ENCODE data around the gene HDAC4. TPM values are rescaled to one million over a fixed set of nuclear protein-coding genes. Genes with fewer than 3 reads are reported as not detected.

The HDAC4 gene
- total and polyA plus RNA-seq, 2 donors (not counting 1 experiment from before 2014, with no cell fraction given), result 13.5 to 46.0 TPM

DNA sequence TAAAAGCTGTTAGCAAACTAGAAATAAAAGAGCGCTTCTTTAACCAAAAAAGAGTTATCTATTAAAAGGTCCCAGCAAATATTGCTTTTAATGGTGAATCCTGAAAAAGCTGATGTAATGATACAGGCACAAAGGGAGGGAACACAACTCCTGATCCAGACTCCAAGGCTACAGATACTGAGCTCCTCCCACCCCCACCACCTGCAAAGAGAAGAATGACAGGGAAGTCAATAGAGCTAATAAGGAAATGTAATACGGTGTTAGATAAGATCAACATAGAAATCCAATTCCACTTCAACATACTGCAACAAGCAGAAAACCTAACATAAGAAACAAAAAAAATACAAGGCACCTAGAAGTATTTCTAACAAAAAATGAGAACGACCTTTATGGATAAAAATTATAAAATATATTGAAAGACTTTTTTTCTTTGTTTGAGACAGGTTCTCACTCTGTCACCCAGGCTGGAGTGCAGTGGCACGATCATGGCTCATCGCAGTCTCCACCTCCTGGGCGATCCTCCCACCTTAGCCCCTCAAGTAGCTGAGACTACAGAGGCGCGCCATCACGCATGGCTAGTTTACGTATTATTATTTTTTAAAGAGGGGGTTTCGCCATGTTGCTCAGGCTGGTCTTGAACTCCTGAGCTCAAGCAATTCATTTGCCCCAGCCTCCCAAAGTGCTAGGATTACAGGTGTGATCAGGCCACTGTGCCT lies 192.2 kb downstream of the HDAC4 start:
- WGBS (ENCODE audit: insufficient coverage), result 100% methylated on average over 4 of the region's 11 CpGs
- H3K36me3 ChIP-seq (replicated peaks in 1 of 2; ENCODE audit: control extremely low read depth in 1 of 2, control insufficient read depth in 1 of 2, extremely low read depth in 1 of 2, insufficient read depth in 2 of 2, low read length in 1 of 2), result no peaks in the 10 kb centered on the region
- ATAC-seq (ENCODE audit: low read depth), result no peak
- peaks cover 22% of the 10 kb centered on the region for H4K20me1 ChIP-seq (ENCODE audit: control insufficient read depth, insufficient read depth, low read length, poor library complexity, severe bottlenecking)
- no peak overlapping the region for H3K27ac ChIP-seq (ENCODE audit: low read length in 2 of 2)
- H3K4me1 ChIP-seq (ENCODE audit: control insufficient read depth in 2 of 2, insufficient read depth in 2 of 2, low read length in 2 of 2), result no peaks in the 10 kb centered on the region
- POLR2A ChIA-PET, result no interaction called here
- no peak for DNase-seq
- Mint-ChIP-seq H3K4me3 (no peak overlapping the region), H3K4me1 (peaks cover 10% of the 10 kb centered on the region), H3K27me3 (no peaks in the 10 kb centered on the region), H3K27ac (no peak overlapping the region), H3K9me3 (ENCODE audit: insufficient read depth) (no peaks in the 10 kb centered on the region)
- no peak overlapping the region for H2AFZ ChIP-seq (ENCODE audit: insufficient read depth, low read depth, low read length, poor library complexity, severe bottlenecking)
- intact Hi-C loops (cut with micrococcal nuclease), result no loop called here
- H3K4me2 ChIP-seq (replicated peaks; ENCODE audit: low read depth, low read length, poor library complexity, severe bottlenecking), result no peak overlapping the region
- no peaks in the 10 kb centered on the region for H3K27me3 ChIP-seq (replicated peaks in 1 of 4; ENCODE audit: control extremely low read depth in 1 of 4, control insufficient read depth in 3 of 4, insufficient read depth in 4 of 4, low read length in 3 of 4)
- H3K4me3 ChIP-seq (ENCODE audit: control extremely low read depth in 1 of 5, extremely low read depth in 1 of 5, insufficient read depth in 1 of 5, low read depth in 2 of 5, low read length in 4 of 5), result no peak overlapping the region
- no peak overlapping the region for H3K9ac ChIP-seq (ENCODE audit: low read length)
- no peaks in the 10 kb centered on the region for H3K9me3 ChIP-seq (ENCODE audit: control extremely low read depth in 1 of 3, control insufficient read depth in 2 of 3, insufficient read depth in 1 of 3, low read length in 2 of 3)
- H3K79me2 ChIP-seq (ENCODE audit: control insufficient read depth, insufficient read depth, low read length), result peaks cover 37% of the 10 kb centered on the region
- TF ChIP-seq, protein P1, sequence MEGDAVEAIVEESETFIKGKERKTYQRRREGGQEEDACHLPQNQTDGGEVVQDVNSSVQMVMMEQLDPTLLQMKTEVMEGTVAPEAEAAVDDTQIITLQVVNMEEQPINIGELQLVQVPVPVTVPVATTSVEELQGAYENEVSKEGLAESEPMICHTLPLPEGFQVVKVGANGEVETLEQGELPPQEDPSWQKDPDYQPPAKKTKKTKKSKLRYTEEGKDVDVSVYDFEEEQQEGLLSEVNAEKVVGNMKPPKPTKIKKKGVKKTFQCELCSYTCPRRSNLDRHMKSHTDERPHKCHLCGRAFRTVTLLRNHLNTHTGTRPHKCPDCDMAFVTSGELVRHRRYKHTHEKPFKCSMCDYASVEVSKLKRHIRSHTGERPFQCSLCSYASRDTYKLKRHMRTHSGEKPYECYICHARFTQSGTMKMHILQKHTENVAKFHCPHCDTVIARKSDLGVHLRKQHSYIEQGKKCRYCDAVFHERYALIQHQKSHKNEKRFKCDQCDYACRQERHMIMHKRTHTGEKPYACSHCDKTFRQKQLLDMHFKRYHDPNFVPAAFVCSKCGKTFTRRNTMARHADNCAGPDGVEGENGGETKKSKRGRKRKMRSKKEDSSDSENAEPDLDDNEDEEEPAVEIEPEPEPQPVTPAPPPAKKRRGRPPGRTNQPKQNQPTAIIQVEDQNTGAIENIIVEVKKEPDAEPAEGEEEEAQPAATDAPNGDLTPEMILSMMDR (IDR thresholded peaks at IDR 0.05), result no peak
- TF ChIP-seq EZH2 (IDR thresholded peaks at IDR 0.05; ENCODE audit: borderline replicate concordance, insufficient read depth, low read depth, low read length, poor library complexity, severe bottlenecking), result no peak
- CTCF ChIA-PET, result interaction anchor here (0.5 kb wide), 1 partner anchor 514 kb away, joined by 3 read pairs; no protein-coding TSS in a partner anchor

DNA sequence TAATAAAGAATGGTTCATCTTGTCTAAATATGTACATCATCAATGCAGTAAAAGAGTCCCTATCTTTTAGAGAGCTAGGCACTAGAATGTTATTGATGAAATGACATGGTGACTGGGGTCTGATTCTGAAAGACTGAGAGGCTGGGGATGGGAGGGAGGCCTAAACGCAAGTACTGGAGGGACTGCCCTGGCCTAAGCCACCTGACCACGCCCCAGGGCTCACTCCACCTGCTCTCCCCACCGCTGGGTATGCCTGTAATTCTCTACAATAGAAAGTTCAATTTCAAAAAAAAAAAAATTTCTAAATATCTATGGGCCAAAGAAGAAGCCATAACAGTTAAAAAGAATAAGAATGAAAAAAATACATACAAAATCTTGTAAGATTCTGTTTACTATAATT lies 194.0 kb downstream of the HDAC4 start:
- Histone ChIP-seq H3K9me3 (ENCODE audit: control extremely low read depth in 1 of 3, control insufficient read depth in 2 of 3, insufficient read depth in 1 of 3, low read length in 2 of 3) (no peaks in the 10 kb centered on the region), H2AFZ (ENCODE audit: insufficient read depth, low read depth, low read length, poor library complexity, severe bottlenecking) (no peak overlapping the region), H3K79me2 (ENCODE audit: control insufficient read depth, insufficient read depth, low read length) (peaks cover 35% of the 10 kb centered on the region), H3K9ac (ENCODE audit: low read length) (no peak overlapping the region), H3K4me1 (ENCODE audit: control insufficient read depth in 2 of 2, insufficient read depth in 2 of 2, low read length in 2 of 2) (no peaks in the 10 kb centered on the region), H3K36me3 (replicated peaks in 1 of 2; ENCODE audit: control extremely low read depth in 1 of 2, control insufficient read depth in 1 of 2, extremely low read depth in 1 of 2, insufficient read depth in 2 of 2, low read length in 1 of 2) (no peaks in the 10 kb centered on the region), H4K20me1 (ENCODE audit: control insufficient read depth, insufficient read depth, low read length, poor library complexity, severe bottlenecking) (peaks cover 8% of the 10 kb centered on the region), H3K4me3 (ENCODE audit: control extremely low read depth in 1 of 5, extremely low read depth in 1 of 5, insufficient read depth in 1 of 5, low read depth in 2 of 5, low read length in 4 of 5) (no peak overlapping the region), H3K27me3 (replicated peaks in 1 of 4; ENCODE audit: control extremely low read depth in 1 of 4, control insufficient read depth in 3 of 4, insufficient read depth in 4 of 4, low read length in 3 of 4) (no peaks in the 10 kb centered on the region), H3K4me2 (replicated peaks; ENCODE audit: low read depth, low read length, poor library complexity, severe bottlenecking) (no peak overlapping the region), H3K27ac (ENCODE audit: low read length in 2 of 2) (no peak overlapping the region)
- no peaks in the 10 kb centered on the region for H3K27me3 Mint-ChIP-seq
- ATAC-seq (ENCODE audit: low read depth), result no peak
- H3K4me3 Mint-ChIP-seq, result no peak overlapping the region
- no CpG with 5 or more reads among the region's 3 CpGs for WGBS (ENCODE audit: insufficient coverage)
- H3K27ac Mint-ChIP-seq, result no peak overlapping the region
- H3K4me1 Mint-ChIP-seq, result peaks cover 8% of the 10 kb centered on the region
- intact Hi-C loops (cut with micrococcal nuclease), result no loop called here
- no peaks in the 10 kb centered on the region for H3K9me3 Mint-ChIP-seq (ENCODE audit: insufficient read depth)
- no peak for DNase-seq
- CTCF ChIA-PET, result no interaction called here
- POLR2A ChIA-PET, result no interaction called here
- TF ChIP-seq EZH2 (IDR thresholded peaks at IDR 0.05; ENCODE audit: borderline replicate concordance, insufficient read depth, low read depth, low read length, poor library complexity, severe bottlenecking), result no peak
- TF ChIP-seq, protein P1 (IDR thresholded peaks at IDR 0.05), result no peak
